Transverse colon (tissue), 3 donors: ENCODE data around the gene TMEM143.

Experiments
- CTCF ChIP-seq, 5 experiments: fragments of 200-600 bp in 3 of 5; fragments of 450-650 bp in 2 of 5; sonication (generic) in 3 of 5; IDR thresholded peaks; 1 replicate in 2 of 5; 2 replicates in 3 of 5; pipeline ENCODE4 v1.5.1; 2016 to 2017; ENCODE audit warnings: antibody characterized with exemption in 5 of 5, inconsistent platforms in 3 of 5, mild to moderate bottlenecking in 2 of 5, moderate library complexity in 1 of 5
- POLR2A ChIP-seq: fragments of 450-650 bp; IDR thresholded peaks from one replicate; pipeline ENCODE4 v1.6.1; 2016; ENCODE audit warnings: antibody characterized with exemption, mild to moderate bottlenecking, moderate library complexity

- TF ChIP-seq CTCF (IDR thresholded peaks at IDR 0.05) (no peak), POLR2A (no peak)
Observed at GRCh38 chr19:48341515-48342413, 22.0 kb downstream of the TMEM143 start.
